GM18498 (cell line): ENCODE data around the gene CAPN9.

Experiments used
- ATAC-seq: cut with Tn5 transposase; IDR thresholded peaks from one replicate; pipeline ENCODE4 v1.9.1; 2021; ENCODE audit warnings: mild to moderate bottlenecking, moderate library complexity; ENCODE audit not compliant: unreplicated experiment

CAPN9 gene

DNA sequence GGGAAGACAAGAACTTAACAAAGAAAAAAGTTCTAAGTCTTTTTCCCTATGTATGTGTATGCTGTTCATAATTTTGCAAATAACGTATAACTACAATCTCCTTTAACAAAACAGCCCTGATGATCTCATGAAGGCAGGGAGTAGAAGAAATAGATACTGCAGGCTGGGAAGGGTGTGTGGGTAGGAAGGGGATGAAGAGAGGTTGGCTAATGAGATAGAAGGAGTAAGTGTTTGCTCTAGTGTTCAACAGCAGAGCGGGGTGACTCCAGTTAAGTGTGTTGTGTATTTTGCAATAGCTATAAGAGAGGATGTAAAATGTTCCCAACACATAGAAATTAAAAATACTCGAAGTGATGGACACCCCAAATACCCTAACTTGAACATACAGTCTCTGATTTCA is 101.0 kb downstream of the CAPN9 start:
- no peak for ATAC-seq

DNA sequence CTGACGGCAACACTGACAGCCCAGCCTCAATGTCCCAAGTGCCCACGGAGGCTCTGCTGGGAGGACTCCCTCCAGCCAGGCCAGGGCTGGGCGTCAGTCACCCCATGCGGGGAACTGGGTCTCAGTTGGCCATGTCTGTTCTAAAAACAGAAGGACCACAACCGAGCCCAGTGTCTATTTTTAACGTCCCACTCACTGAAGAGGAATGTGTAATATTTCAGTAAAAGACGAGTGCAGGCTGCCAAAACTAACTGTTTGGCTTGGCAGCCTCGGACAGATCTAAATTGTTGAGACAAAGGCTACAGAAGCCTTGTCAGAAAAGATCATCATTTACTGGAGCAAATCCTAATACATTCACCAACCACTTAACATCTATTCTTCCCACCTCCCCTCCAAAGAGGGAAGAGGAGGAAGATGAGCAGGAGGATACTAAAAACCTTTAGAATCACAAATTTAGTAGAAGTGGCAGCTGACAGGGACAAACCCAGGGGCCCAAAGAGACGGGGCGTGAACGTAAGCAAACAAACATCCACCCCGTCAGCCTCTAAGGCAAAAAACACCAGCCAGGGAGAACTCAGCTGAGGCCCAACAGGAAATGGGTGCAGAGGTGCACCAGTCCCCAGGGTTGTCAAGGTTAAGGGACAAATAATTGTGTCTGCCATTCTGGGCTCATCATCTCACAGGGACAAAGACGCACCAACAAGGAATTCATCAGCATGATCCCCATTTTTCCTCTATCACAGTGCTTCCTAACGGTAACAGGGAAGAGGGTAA is 102.5 kb downstream of the CAPN9 start:
- no peak for ATAC-seq

DNA sequence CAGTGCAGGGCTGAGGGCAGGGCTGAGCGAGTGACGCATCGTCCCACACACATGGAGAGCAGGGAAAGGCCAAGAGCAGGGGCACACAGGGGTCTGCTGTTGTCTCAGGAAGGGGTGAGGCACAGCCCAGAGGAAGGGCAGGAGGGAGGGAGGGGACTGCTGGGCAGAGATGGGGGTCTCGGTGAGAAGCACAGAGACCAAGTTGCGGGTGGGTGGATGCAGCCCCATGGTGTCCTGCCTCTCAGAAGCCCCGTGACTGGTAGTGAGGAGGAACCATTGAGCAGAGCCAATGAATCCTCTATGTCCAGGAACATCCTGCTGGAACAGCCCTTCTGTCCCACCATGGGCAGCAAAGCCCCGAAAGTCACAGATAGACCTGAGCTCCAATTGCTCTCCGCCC is 103.4 kb downstream of the CAPN9 start:
- no peak for ATAC-seq

GRCh38 chr1:230851291-230851691 is 104.1 kb downstream of the CAPN9 start:
- ATAC-seq = no peak
